GM12878 (cell line): ENCODE measurements around the gene APEX1.

Source experiments
- CTCF ChIP-seq, 3 experiments: IDR thresholded peaks in 2 of 3; conservative IDR thresholded peaks in 1 of 3; 2 replicates each; pipeline ENCODE4 v1.5.1; 2011; ENCODE audit warnings: low read depth in 3 of 3, low read length in 3 of 3, mild to moderate bottlenecking in 3 of 3, control low read depth in 2 of 3, moderate library complexity in 2 of 3, inconsistent platforms in 1 of 3, mixed read lengths in 1 of 3; ENCODE audit not compliant: control insufficient read depth in 2 of 3, insufficient read depth in 1 of 3; ENCODE audit errors: extremely low read depth in 1 of 3
- JUND ChIP-seq: IDR thresholded peaks from 2 replicates; pipeline ENCODE4 v1.6.1; 2012; ENCODE audit warnings: low read depth, mild to moderate bottlenecking, low read length, improper control_type of control experiment, moderate library complexity
- NRF1 ChIP-seq: conservative IDR thresholded peaks from 2 replicates; pipeline ENCODE4 v1.6.1; 2011; ENCODE audit warnings: mild to moderate bottlenecking, low read depth, low read length, improper control_type of control experiment
- RAD21 ChIP-seq: IDR thresholded peaks from 2 replicates; pipeline ENCODE4 v1.6.1; 2011; ENCODE audit warnings: mild to moderate bottlenecking, low read depth, low read length, moderate library complexity; ENCODE audit not compliant: insufficient read depth
- SIX5 ChIP-seq: IDR thresholded peaks from 2 replicates; pipeline ENCODE4 v1.6.1; 2011; ENCODE audit warnings: mild to moderate bottlenecking, low read depth, low read length, moderate library complexity; ENCODE audit not compliant: severe bottlenecking
- SREBF2 ChIP-seq: IDR thresholded peaks from 2 replicates; pipeline ENCODE4 v1.6.1; 2012; ENCODE audit warnings: mild to moderate bottlenecking, low read length
- TAF1 ChIP-seq: IDR thresholded peaks from 2 replicates; pipeline ENCODE4 v1.6.1; 2011; ENCODE audit warnings: mild to moderate bottlenecking, low read depth, low read length, borderline replicate concordance
- TF ChIP-seq, protein P1 (sequence below): IDR thresholded peaks from 2 replicates; pipeline ENCODE4 v1.6.1; 2011; ENCODE audit warnings: borderline replicate concordance, low read depth, mild to moderate bottlenecking, moderate library complexity, low read length; ENCODE audit not compliant: insufficient read depth, poor library complexity, severe bottlenecking
- TF ChIP-seq, protein P2 (sequence below): fragments of 450-650 bp; formaldehyde crosslinking; IDR thresholded peaks from 2 replicates; pipeline ENCODE4 v1.4.0; 2022; ENCODE audit warnings: mild to moderate bottlenecking, moderate library complexity

DNA sequence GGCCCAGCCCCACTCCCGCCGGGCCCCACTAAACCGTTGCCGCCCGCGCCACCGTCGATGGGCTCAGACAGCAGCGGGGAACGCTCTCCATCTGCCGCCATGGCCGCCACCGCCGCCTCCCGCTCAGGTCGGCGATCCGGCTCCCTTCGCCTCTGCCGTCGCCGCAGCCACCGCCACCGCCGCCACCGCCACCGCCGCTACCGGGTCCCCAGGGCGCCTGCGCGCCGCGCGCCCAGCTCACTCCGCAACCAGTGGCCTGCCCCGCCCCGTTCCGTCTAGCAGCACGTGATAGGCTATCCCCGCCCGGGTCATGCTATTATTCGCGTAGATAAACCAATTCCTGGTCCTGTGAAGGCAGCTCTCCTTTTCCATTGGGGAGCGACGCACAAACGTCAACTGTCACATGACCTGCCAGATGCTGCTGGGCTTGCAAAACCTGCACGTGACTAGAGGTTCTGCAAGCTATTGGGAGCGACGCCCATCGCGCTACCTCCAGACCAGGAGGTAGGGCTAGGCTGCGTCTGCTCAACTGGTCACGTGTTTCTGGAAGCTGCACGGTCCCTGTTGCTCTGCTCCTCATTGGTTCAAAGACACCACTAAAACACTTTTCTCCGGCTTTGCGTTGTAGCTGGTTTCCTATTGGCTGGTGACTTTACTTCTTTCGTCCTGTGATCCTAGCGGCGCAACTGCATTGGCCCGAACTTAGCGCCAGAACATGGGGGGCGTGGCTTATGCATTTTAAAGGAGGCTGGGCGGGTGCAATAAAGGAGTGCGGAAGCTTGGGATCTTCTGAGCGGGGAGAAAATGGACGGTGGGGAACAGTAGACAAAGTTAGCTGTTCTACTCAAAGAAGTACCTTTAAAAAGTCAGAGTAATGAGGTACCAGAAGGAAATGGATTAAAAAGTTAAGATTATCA lies 6.5 kb downstream of the APEX1 start, which contains the start of gene PIP4P1:
- TF ChIP-seq, protein P1, sequence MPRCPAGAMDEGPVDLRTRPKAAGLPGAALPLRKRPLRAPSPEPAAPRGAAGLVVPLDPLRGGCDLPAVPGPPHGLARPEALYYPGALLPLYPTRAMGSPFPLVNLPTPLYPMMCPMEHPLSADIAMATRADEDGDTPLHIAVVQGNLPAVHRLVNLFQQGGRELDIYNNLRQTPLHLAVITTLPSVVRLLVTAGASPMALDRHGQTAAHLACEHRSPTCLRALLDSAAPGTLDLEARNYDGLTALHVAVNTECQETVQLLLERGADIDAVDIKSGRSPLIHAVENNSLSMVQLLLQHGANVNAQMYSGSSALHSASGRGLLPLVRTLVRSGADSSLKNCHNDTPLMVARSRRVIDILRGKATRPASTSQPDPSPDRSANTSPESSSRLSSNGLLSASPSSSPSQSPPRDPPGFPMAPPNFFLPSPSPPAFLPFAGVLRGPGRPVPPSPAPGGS: no peak
- TF ChIP-seq SREBF2 (no peak), CTCF (IDR thresholded peaks at IDR 0.05 in 2 of 3, conservative IDR thresholded peaks at IDR 0.05 in 1 of 3; ENCODE audit: control insufficient read depth in 2 of 3, extremely low read depth in 1 of 3, insufficient read depth in 1 of 3, low read depth in 3 of 3, low read length in 3 of 3) (no peak), JUND (no peak), TAF1 (peak; percentile 55; the same call in 1 of the 2 replicates), NRF1 (peak; percentile 56), RAD21 (no peak), SIX5 (no peak)
- TF ChIP-seq, protein P2, sequence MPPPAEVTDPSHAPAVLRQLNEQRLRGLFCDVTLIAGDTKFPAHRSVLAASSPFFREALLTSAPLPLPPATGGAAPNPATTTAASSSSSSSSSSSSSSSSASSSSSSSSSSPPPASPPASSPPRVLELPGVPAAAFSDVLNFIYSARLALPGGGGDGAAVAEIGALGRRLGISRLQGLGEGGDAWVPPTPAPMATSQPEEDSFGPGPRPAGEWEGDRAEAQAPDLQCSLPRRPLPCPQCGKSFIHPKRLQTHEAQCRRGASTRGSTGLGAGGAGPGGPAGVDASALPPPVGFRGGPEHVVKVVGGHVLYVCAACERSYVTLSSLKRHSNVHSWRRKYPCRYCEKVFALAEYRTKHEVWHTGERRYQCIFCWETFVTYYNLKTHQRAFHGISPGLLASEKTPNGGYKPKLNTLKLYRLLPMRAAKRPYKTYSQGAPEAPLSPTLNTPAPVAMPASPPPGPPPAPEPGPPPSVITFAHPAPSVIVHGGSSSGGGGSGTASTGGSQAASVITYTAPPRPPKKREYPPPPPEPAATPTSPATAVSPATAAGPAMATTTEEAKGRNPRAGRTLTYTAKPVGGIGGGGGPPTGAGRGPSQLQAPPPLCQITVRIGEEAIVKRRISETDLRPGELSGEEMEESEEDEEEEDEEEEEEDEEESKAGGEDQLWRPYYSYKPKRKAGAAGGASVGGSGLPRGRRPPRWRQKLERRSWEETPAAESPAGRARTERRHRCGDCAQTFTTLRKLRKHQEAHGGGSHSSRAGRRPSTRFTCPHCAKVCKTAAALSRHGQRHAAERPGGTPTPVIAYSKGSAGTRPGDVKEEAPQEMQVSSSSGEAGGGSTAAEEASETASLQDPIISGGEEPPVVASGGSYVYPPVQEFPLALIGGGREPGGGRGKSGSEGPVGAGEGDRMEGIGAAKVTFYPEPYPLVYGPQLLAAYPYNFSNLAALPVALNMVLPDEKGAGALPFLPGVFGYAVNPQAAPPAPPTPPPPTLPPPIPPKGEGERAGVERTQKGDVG: 0 out of 2 replicates have a peak, but pooled peaks have one; percentile 61
